ENCODE measurements around the gene SLC1A7.
A peak's percentile ranks its signal among the peaks of the same experiment; 100 is the strongest.

The SLC1A7 gene

GRCh38 chr1:53060579-53060978, 81.9 kb downstream of the SLC1A7 start:
- DNase-seq: peak; percentile 79

- DNase-seq: peak; percentile 36
Observed at GRCh38 chr1:53057127-53057526, 85.3 kb downstream of the SLC1A7 start.

- DNase-seq: no peak
Observed at GRCh38 chr1:53051676-53052075, 90.8 kb downstream of the SLC1A7 start.

GRCh38 chr1:53050310-53050709, 92.1 kb downstream of the SLC1A7 start:
- DNase-seq: no peak

GRCh38 chr1:53049574-53049967, 92.9 kb downstream of the SLC1A7 start:
- peak; percentile 12 for DNase-seq

- DNase-seq: no peak
Observed at GRCh38 chr1:53048960-53049573, 93.4 kb downstream of the SLC1A7 start.

- peak; percentile 74 for DNase-seq
Observed at GRCh38 chr1:53047737-53048736, 94.4 kb downstream of the SLC1A7 start.

- DNase-seq: peak; percentile 38
Observed at GRCh38 chr1:53046930-53047329, 95.5 kb downstream of the SLC1A7 start.

GRCh38 chr1:53044926-53045325, 97.5 kb downstream of the SLC1A7 start:
- DNase-seq: no peak

- DNase-seq: peak; percentile 91
Observed at GRCh38 chr1:53043271-53043670, 99.2 kb downstream of the SLC1A7 start.

- DNase-seq: no peak
Observed at GRCh38 chr1:53038566-53038965, 103.9 kb downstream of the SLC1A7 start.

Data from fibroblast of skin of abdomen (primary cell).